HEK293 (cell line): ENCODE results near the gene MEI1.
"Not testable (repeated sequence)": the region's sequence is repeated elsewhere in the genome, so short reads cannot be mapped to it uniquely, and the experiment has no call there.

Experiments used
- CTCF ChIA-PET: fragments of 350-600 bp; formaldehyde crosslinking; extraction: SDS; loops from one replicate; lab custom pipeline; 2021; ENCODE audit warnings: antibody characterized with exemption; lab: Yijun Ruan, JAX
- POLR2A ChIA-PET: fragments of 300-600 bp; formaldehyde crosslinking; extraction: SDS; loops from one replicate; lab custom pipeline; 2020; ENCODE audit warnings: antibody characterized with exemption, inconsistent platforms; lab: Yijun Ruan, JAX
- H3K27ac ChIP-seq: fragments of 200-500 bp; sonication (Bioruptor generic); 2 replicates; pipeline ENCODE4 v1.5.1; 2014; ENCODE audit warnings: low read depth, low read length, control low read depth, inconsistent platforms; ENCODE audit errors: extremely low read depth
- H3K36me3 ChIP-seq, 2 experiments: fragments of 200-500 bp in 1 of 2; sonication (Bioruptor generic) in 1 of 2; 1 replicate in 1 of 2; 2 replicates in 1 of 2; pipeline ENCODE4 v1.5.1; 2014 to 2017; ENCODE audit warnings: inconsistent platforms in 2 of 2, low read length in 2 of 2; ENCODE audit not compliant: control insufficient read depth in 2 of 2, insufficient read depth in 1 of 2
- H3K4me1 ChIP-seq: fragments of 200-500 bp; sonication (Bioruptor generic); 2 replicates; pipeline ENCODE4 v1.5.1; 2014; ENCODE audit warnings: mild to moderate bottlenecking, low read length, inconsistent platforms; ENCODE audit not compliant: control insufficient read depth, insufficient read depth
- H3K4me3 ChIP-seq: 2 replicates; pipeline ENCODE4 v1.5.1; 2011; ENCODE audit warnings: low read depth, mild to moderate bottlenecking, control low read depth, low read length, moderate library complexity
- H3K9me3 ChIP-seq: fragments of 200-500 bp; sonication (Bioruptor generic); 2 replicates; pipeline ENCODE4 v1.5.1; 2014; ENCODE audit warnings: low read depth, low read length, inconsistent platforms; ENCODE audit not compliant: control insufficient read depth, insufficient read depth
- HOXD13 ChIP-seq: sonication (generic); formaldehyde crosslinking; IDR thresholded peaks from 2 replicates; pipeline ENCODE4 v1.8.0; 2022; ENCODE audit warnings: missing genetic modification reagents, borderline replicate concordance
- KLF10 ChIP-seq: fragments of 450-650 bp; IDR thresholded peaks from 2 replicates; pipeline ENCODE4 v1.5.1; 2018; ENCODE audit warnings: missing biosample characterization, mild to moderate bottlenecking, missing genetic modification characterization
- KLF9 ChIP-seq: fragments of 450-650 bp; formaldehyde crosslinking; IDR thresholded peaks from 2 replicates; pipeline ENCODE4 v1.5.1; 2016; ENCODE audit warnings: missing biosample characterization, missing genetic modification characterization, low read depth
- OSR2 ChIP-seq: fragments of 450-650 bp; formaldehyde crosslinking; IDR thresholded peaks from 2 replicates; pipeline ENCODE4 v1.5.1; 2016; ENCODE audit warnings: missing biosample characterization, missing genetic modification characterization
- PRDM1 ChIP-seq: fragments of 450-650 bp; formaldehyde crosslinking; IDR thresholded peaks from 2 replicates; pipeline ENCODE4; 2016; ENCODE audit warnings: missing biosample characterization, missing genetic modification characterization
- PRDM2 ChIP-seq: fragments of 450-650 bp; formaldehyde crosslinking; IDR thresholded peaks from 2 replicates; pipeline ENCODE4 v1.5.1; 2016; ENCODE audit warnings: missing biosample characterization, missing genetic modification characterization, borderline replicate concordance
- SALL2 ChIP-seq: fragments of 450-650 bp; formaldehyde crosslinking; IDR thresholded peaks from 2 replicates; pipeline ENCODE4 v1.5.0; 2017; ENCODE audit warnings: missing biosample characterization, mild to moderate bottlenecking, missing genetic modification characterization, borderline replicate concordance
- ZFP3 ChIP-seq: fragments of 450-650 bp; formaldehyde crosslinking; IDR thresholded peaks from 2 replicates; pipeline ENCODE4 v1.5.1; 2016; ENCODE audit warnings: low read depth, missing biosample characterization, missing genetic modification characterization
- ZNF157 ChIP-seq: fragments of 450-650 bp; formaldehyde crosslinking; IDR thresholded peaks from 2 replicates; pipeline ENCODE4 v1.5.1; 2016; ENCODE audit warnings: missing biosample characterization, missing genetic modification characterization
- ZNF248 ChIP-seq: fragments of 450-650 bp; formaldehyde crosslinking; IDR thresholded peaks from 2 replicates; pipeline ENCODE4 v1.5.1; 2017; ENCODE audit warnings: missing biosample characterization, missing genetic modification characterization
- ZNF324 ChIP-seq: fragments of 450-650 bp; formaldehyde crosslinking; IDR thresholded peaks from 2 replicates; pipeline ENCODE4 v1.5.1; 2016; ENCODE audit warnings: missing biosample characterization, missing genetic modification characterization
- ZNF366 ChIP-seq: fragments of 450-650 bp; formaldehyde crosslinking; conservative IDR thresholded peaks from 2 replicates; pipeline ENCODE4 v1.5.1; 2016; ENCODE audit warnings: missing biosample characterization, missing genetic modification characterization
- ZNF394 ChIP-seq: fragments of 450-650 bp; formaldehyde crosslinking; IDR thresholded peaks from 2 replicates; pipeline ENCODE4 v1.5.1; 2016; ENCODE audit warnings: missing biosample characterization, missing genetic modification characterization, mild to moderate bottlenecking, moderate library complexity, borderline replicate concordance
- ZNF521 ChIP-seq: fragments of 450-650 bp; formaldehyde crosslinking; IDR thresholded peaks from 2 replicates; pipeline ENCODE4 v1.5.1; 2017; ENCODE audit warnings: missing biosample characterization, mild to moderate bottlenecking, missing genetic modification characterization
- ZNF629 ChIP-seq: fragments of 450-650 bp; formaldehyde crosslinking; IDR thresholded peaks from 2 replicates; pipeline ENCODE4 v1.5.1; 2017; ENCODE audit warnings: missing biosample characterization, missing genetic modification characterization
- ZNF654 ChIP-seq: fragments of 450-650 bp; formaldehyde crosslinking; IDR thresholded peaks from 2 replicates; pipeline ENCODE4 v1.5.1; 2016; ENCODE audit warnings: low read depth, missing biosample characterization, missing genetic modification characterization
- ZNF704 ChIP-seq: fragments of 450-650 bp; formaldehyde crosslinking; IDR thresholded peaks from 2 replicates; pipeline ENCODE4 v1.5.1; 2016; ENCODE audit warnings: missing biosample characterization, missing genetic modification characterization
- ZNF707 ChIP-seq: fragments of 450-650 bp; formaldehyde crosslinking; IDR thresholded peaks from 2 replicates; pipeline ENCODE4 v1.5.1; 2016; ENCODE audit warnings: missing biosample characterization, missing genetic modification characterization
- ZNF76 ChIP-seq: fragments of 450-650 bp; formaldehyde crosslinking; IDR thresholded peaks from 2 replicates; pipeline ENCODE4; 2016; ENCODE audit warnings: low read depth, missing biosample characterization, missing genetic modification characterization, borderline replicate concordance
- ZSCAN23 ChIP-seq: fragments of 450-650 bp; formaldehyde crosslinking; IDR thresholded peaks from 2 replicates; pipeline ENCODE4 v1.5.1; 2016; ENCODE audit warnings: missing biosample characterization, missing genetic modification characterization

MEI1 gene

GRCh38 chr22:41683616-41684015 lies 15.7 kb upstream of the MEI1 start:
- CTCF ChIA-PET = interaction anchor here (0.6 to 6.5 kb wide), 6 partner anchors 14 to 1773 kb away, joined by 3 to 43 read pairs (median 4); no protein-coding TSS in a partner anchor
- TF ChIP-seq ZNF629 = no peak
- 0 out of 2 replicates have a peak, but pooled peaks have one; percentile 13 for TF ChIP-seq ZNF707
- no peak for TF ChIP-seq ZNF248 (tag by site-specific recombination)
- POLR2A ChIA-PET = interaction anchor here (0.6 kb wide), 1 partner anchor 1317 kb away, joined by 5 read pairs; no protein-coding TSS in a partner anchor
- Histone ChIP-seq H3K36me3 (peaks cover 23 to 28% of the 10 kb centered on the region in 2 experiments), H3K9me3 (no peaks in the 10 kb centered on the region), H3K27ac (no peak overlapping the region), H3K4me3 (no peak overlapping the region), H3K4me1 (peaks cover 4% of the 10 kb centered on the region; the same call in 1 of the 2 replicates)

GRCh38 chr22:41684194-41684593 lies 15.1 kb upstream of the MEI1 start:
- H3K4me1 ChIP-seq = peaks cover 4% of the 10 kb centered on the region; the same call in 1 of the 2 replicates
- ChIA-PET CTCF (interaction anchor here (0.6 to 6.5 kb wide), 3 partner anchors 14 to 761 kb away, joined by 3 to 43 read pairs (median 3); no protein-coding TSS in a partner anchor), POLR2A (interaction anchor here (0.7 kb wide), 1 partner anchor 151 kb away, joined by 3 read pairs; no protein-coding TSS in a partner anchor)
- no peaks in the 10 kb centered on the region for H3K9me3 ChIP-seq
- peaks cover 17 to 24% of the 10 kb centered on the region in 2 experiments for H3K36me3 ChIP-seq
- TF ChIP-seq ZNF366 (no peak), PRDM1 (tag by site-specific recombination) (peak; percentile 98)
- H3K27ac ChIP-seq = no peak overlapping the region
- no peak overlapping the region for H3K4me3 ChIP-seq

- ChIA-PET CTCF (interaction anchor here (1.0 to 4.8 kb wide), 3 partner anchors 11 to 28 kb away, joined by 3 to 39 read pairs (median 13); no protein-coding TSS in a partner anchor), POLR2A (interaction anchor here (0.9 to 2.8 kb wide), 2 partner anchors 20 to 114 kb away, joined by 3 to 24 read pairs; partner anchors contain the start of gene CCDC134)
- not testable (repeated sequence) for H3K4me3 ChIP-seq
Measured at GRCh38 chr22:41686890-41687289, 12.4 kb upstream of the MEI1 start.

GRCh38 chr22:41687901-41688364 lies 11.4 kb upstream of the MEI1 start:
- peak overlapping the region; percentile 87 for H3K4me3 ChIP-seq
- no peaks in the 10 kb centered on the region for H3K4me1 ChIP-seq
- H3K36me3 ChIP-seq = peaks cover 3 to 10% of the 10 kb centered on the region in 2 experiments; a peak in 2 of 3 replicates
- ChIA-PET POLR2A (interaction anchor here (0.6 to 2.9 kb wide), 11 partner anchors 9 to 403 kb away, joined by 3 to 24 read pairs (median 7); partner anchors contain the start of genes CCDC134, DESI1, NDUFA6 and PMM1), CTCF (interaction anchor here (0.6 to 4.8 kb wide), 5 partner anchors 9 to 785 kb away, joined by 3 to 39 read pairs (median 3); no protein-coding TSS in a partner anchor)
- H3K27ac ChIP-seq = peak overlapping the region; percentile 92
- no peak for TF ChIP-seq ZFP3 (tag by site-specific recombination)
- TF ChIP-seq ZNF76 (tag by site-specific recombination) = peak; percentile 37; the same call in 1 of the 2 replicates
- peak; percentile 37 for TF ChIP-seq OSR2 (tag by site-specific recombination)
- TF ChIP-seq ZNF521 (tag by site-specific recombination) = no peak
- no peak for TF ChIP-seq SALL2
- TF ChIP-seq ZNF157 (tag by site-specific recombination) = no peak
- TF ChIP-seq ZNF324 (tag by site-specific recombination) = no peak
- peak; percentile 29; the same call in 1 of the 2 replicates for TF ChIP-seq ZNF394
- no peak for TF ChIP-seq KLF10 (tag by site-specific recombination)
- TF ChIP-seq ZNF654 (tag by site-specific recombination) = no peak
- no peak for TF ChIP-seq HOXD13 (CRISPR knock-in tag)
- no peak for TF ChIP-seq PRDM2 (tag by site-specific recombination)
- no peak for TF ChIP-seq ZSCAN23 (tag by site-specific recombination)
- TF ChIP-seq KLF9 (tag by site-specific recombination) = no peak
- TF ChIP-seq ZNF704 (tag by site-specific recombination) = no peak
- TF ChIP-seq ZNF366 = no peak
- TF ChIP-seq PRDM1 (tag by site-specific recombination) = no peak
- no peaks in the 10 kb centered on the region for H3K9me3 ChIP-seq

More at GRCh38 chr22:41686890-41687289, 12.4 kb upstream of the MEI1 start:
- H3K36me3 ChIP-seq = peaks cover 3 to 15% of the 10 kb centered on the region in 2 experiments; a peak in 2 of 3 replicates
- H3K9me3 ChIP-seq, H3K4me1 ChIP-seq, H3K27ac ChIP-seq: not testable (repeated sequence)
